Prostate gland (tissue), 2 donors: ENCODE measurements around the gene PRR5. TPM values are rescaled to one million over a fixed set of nuclear protein-coding genes. Genes with fewer than 3 reads are reported as not detected.
"Not testable (repeated sequence)": the region's sequence is repeated elsewhere in the genome, so short reads cannot be mapped to it uniquely, and the experiment has no call there.

Experiments used
- DNase-seq: peaks from one replicate; pipeline ENCODE4 v3.0.0-alpha.2; 2019; ENCODE audit warnings: low spot score
- H3K27ac ChIP-seq, 2 donors: fragments of 200-600 bp; sonication (generic); 2 replicates each; pipeline ENCODE4 v1.5.1; 2017 to 2019
- H3K27me3 ChIP-seq: fragments of 200-600 bp; sonication (generic); replicated peaks from 2 replicates; pipeline ENCODE4 v1.5.1; 2019; ENCODE audit not compliant: insufficient read depth
- H3K36me3 ChIP-seq, 2 donors: fragments of 200-600 bp; sonication (generic); 1 replicate in 1 of 2; 2 replicates in 1 of 2; pipeline versions ENCODE4 v1.5.1 to v1.8.1; 2017 to 2019
- H3K4me1 ChIP-seq: fragments of 200-600 bp; sonication (generic); replicated peaks from 2 replicates; pipeline ENCODE4 v1.5.1; 2019
- H3K4me3 ChIP-seq, 2 donors: fragments of 200-600 bp; sonication (generic); 2 replicates each; pipeline ENCODE4 v1.5.1; 2017 to 2019
- H3K9me3 ChIP-seq: fragments of 200-600 bp; sonication (generic); 2 replicates; pipeline ENCODE4 v1.5.1; 2017
- POLR2A ChIP-seq: fragments of 450-650 bp; IDR thresholded peaks from one replicate; pipeline ENCODE4 v1.6.1; 2016; ENCODE audit warnings: antibody characterized with exemption, mild to moderate bottlenecking
- POLR2AphosphoS5 ChIP-seq: sonication (generic); formaldehyde crosslinking; IDR thresholded peaks from one replicate; pipeline ENCODE4 v1.6.1; 2017; ENCODE audit warnings: antibody characterized with exemption
- WGBS: methylation state at CpG from one replicate; pipeline ENCODE4 v1.1.5; 2018; 5-methylcytosine and 5-hydroxymethylcytosine counted together
- intact Hi-C: fragments of 100-400 bp; cut with DNase I; formaldehyde crosslinking; loops from one replicate; pipeline ENCODE4 v1.14.2; 2022
- total RNA-seq, 2 donors: library from RNA; depleted of rRNA; stranded (reverse); fragments of >200 nt; gene quantifications; one replicate each; pipeline ENCODE4 v1.1.0, GENCODE V29; 2016
- TF ChIP-seq, protein P1 (sequence below), 4 experiments: fragments of 200-600 bp in 2 of 4; fragments of 450-650 bp in 2 of 4; sonication (generic) in 2 of 4; IDR thresholded peaks; 1 replicate in 3 of 4; 2 replicates in 1 of 4; pipeline ENCODE4 v1.5.1; 2016 to 2019; ENCODE audit warnings: antibody characterized with exemption in 4 of 4, mild to moderate bottlenecking in 2 of 4, moderate library complexity in 2 of 4

Gene PRR5
- total RNA-seq, 2 donors from 2014 or later = 47.8 to 56.5 TPM

DNA sequence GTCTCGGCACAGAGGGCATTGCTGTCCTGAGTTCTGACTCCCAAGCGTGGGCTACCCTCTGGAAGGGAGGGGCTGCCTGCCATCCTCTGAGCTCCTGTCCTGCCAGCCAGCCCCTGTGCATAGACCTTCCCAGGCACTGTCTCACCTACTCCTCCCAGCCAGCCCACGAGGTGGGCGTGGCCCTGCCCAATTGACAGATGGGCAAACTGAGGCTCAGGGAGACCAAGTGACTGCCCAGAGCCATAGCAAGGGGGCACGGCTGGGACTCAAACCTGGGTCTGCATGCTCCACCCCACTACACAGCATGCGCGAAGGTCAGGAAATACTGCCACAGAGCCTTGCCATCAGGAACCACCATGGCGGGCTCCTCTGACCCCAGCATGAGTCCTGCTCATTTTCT, 29.4 kb upstream of the PRR5 start:
- no peak for DNase-seq
- intact Hi-C loops = no loop called here
- Histone ChIP-seq H3K4me3 (no peak overlapping the region), H3K27ac (no peak overlapping the region), H3K9me3 (no peaks in the 10 kb centered on the region), H3K4me1 (no peaks in the 10 kb centered on the region), H3K36me3 (no peaks in the 10 kb centered on the region), H3K27me3 (no peaks in the 10 kb centered on the region)
- TF ChIP-seq, protein P1, sequence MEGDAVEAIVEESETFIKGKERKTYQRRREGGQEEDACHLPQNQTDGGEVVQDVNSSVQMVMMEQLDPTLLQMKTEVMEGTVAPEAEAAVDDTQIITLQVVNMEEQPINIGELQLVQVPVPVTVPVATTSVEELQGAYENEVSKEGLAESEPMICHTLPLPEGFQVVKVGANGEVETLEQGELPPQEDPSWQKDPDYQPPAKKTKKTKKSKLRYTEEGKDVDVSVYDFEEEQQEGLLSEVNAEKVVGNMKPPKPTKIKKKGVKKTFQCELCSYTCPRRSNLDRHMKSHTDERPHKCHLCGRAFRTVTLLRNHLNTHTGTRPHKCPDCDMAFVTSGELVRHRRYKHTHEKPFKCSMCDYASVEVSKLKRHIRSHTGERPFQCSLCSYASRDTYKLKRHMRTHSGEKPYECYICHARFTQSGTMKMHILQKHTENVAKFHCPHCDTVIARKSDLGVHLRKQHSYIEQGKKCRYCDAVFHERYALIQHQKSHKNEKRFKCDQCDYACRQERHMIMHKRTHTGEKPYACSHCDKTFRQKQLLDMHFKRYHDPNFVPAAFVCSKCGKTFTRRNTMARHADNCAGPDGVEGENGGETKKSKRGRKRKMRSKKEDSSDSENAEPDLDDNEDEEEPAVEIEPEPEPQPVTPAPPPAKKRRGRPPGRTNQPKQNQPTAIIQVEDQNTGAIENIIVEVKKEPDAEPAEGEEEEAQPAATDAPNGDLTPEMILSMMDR (IDR thresholded peaks at IDR 0.05) = no peak
- TF ChIP-seq POLR2A (no peak), POLR2AphosphoS5 (no peak)
- 84% methylated on average over 8 of the region's 8 CpGs for WGBS

DNA sequence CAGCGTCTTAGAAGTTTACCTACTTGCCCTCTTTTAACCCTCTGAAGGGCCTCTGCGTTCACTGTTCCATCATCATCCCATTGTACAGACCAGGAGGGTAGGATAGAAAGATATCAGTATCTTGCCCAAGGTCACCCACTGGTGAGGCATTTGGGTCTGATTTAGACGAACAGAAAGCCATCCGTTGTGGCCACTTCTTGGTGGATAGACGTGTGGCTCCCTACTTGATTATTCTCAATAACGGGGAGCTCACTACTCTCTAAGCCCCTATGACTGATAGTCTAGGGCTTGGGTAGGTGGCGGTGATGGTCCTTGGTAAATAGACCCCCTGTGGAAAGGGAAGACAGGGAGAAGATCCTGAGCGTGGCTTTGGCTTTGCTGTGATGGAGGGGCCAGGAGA, 28.6 kb upstream of the PRR5 start:
- 93% methylated on average over 8 of the region's 8 CpGs for WGBS
- H3K36me3 ChIP-seq = no peaks in the 10 kb centered on the region
- intact Hi-C loops = no loop called here
- H3K27ac ChIP-seq = no peak overlapping the region
- no peak overlapping the region for H3K4me3 ChIP-seq
- no peak for DNase-seq
- no peaks in the 10 kb centered on the region for H3K4me1 ChIP-seq
- H3K27me3 ChIP-seq = no peaks in the 10 kb centered on the region
- no peaks in the 10 kb centered on the region for H3K9me3 ChIP-seq
- TF ChIP-seq, protein P1 (IDR thresholded peaks at IDR 0.05) = no peak
- no peak for TF ChIP-seq POLR2AphosphoS5
- TF ChIP-seq POLR2A = no peak

DNA sequence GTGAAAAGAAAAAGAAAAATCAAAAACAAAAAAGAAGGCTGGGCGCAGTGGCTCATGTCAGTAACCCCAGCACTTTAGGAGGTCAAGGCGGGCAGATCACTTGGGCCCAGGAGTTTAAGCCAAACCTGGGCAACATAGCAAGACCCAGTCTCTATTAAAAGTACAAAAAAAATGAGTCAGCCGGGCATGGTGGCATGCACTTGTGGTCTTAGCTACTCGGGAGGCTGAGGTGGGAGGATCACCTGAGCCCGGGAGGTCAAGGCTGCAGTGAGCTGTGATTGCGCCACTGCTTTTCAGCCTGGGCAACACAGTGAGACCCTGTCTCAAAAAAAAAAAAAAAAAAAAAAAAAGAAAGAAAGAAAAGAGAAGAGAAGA, 26.0 kb upstream of the PRR5 start:
- WGBS = 90% methylated on average over 6 of the region's 6 CpGs
- H3K9me3 ChIP-seq, H3K4me1 ChIP-seq, H3K36me3 ChIP-seq, H3K27me3 ChIP-seq, H3K4me3 ChIP-seq, H3K27ac ChIP-seq, DNase-seq, intact Hi-C loops: not testable (repeated sequence)

DNA sequence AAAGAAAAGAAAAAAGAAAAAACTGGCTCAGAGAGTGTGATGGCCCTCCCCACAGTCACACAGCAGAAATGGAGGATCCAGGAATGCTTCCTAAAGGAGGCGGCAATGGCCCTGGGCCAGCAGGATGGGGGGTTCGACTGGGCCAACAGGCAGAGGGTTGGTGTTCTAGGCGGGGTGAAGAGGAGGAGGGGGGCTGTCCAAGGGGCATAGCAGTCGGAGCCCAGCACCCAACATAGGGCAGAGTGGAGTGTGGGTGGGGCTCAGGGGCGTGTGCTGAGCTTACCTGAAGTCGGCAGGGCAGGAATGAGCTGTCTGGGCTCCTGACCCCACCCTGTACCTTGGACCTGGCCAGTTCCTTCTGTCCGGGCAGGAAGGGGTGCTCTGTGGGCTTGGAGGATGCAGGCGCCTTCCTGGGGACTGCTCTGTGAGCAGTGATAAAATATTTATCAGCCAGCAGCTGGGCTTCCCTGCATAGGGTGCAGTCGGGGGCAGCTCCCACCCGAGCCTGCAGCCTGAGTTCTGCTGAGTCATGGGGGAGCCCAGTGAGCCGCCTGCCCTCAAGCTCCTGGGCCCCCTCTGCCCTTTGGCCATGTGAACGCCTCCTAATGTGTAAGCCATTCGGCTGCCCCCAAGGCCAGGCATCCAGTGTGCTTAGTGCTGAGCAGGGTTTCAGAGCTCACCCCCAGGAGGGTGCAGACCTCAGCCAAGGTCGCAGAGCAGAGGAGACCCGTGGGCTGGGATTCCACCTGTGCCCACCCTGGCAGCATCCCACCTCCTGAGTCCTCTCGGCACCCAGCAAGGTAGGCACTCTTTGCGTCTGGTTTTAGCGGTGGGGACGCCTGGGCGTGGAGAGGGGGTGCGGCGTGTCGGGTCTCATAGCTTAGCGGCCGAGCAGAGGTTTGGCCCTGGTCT, 25.3 kb upstream of the PRR5 start:
- Histone ChIP-seq H3K27me3 (no peaks in the 10 kb centered on the region), H3K9me3 (no peaks in the 10 kb centered on the region), H3K4me1 (no peaks in the 10 kb centered on the region), H3K36me3 (no peaks in the 10 kb centered on the region), H3K27ac (no peak overlapping the region), H3K4me3 (no peak overlapping the region)
- intact Hi-C loops = no loop called here
- DNase-seq = no peak
- WGBS = 46% methylated on average over 20 of the region's 25 CpGs
- TF ChIP-seq POLR2A (no peak), POLR2AphosphoS5 (no peak)
- TF ChIP-seq, protein P1 (IDR thresholded peaks at IDR 0.05) = no peak

DNA sequence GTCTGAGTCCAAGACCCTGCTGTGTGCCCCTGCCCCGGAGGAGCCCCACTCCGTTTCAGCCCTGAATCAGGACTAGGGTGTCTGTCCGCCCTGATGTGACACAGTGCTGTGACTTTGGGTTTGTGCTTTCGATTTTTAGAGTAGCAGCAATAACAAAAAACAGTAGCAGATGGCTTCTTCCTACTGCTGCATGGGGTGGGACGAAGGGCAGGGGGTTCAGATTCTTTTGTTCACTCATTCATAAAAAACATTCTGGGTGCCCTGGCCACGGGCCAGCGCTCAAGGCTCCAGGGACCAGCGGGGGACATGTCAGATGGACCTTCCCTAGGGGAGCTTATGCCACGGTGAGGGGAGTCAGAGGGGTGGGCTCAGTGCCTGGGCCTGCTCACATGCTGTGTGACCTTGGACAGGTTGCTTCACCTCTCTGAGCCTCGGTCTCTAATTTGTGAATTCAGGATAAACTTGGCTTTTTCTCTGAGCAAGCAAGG, 24.6 kb upstream of the PRR5 start:
- intact Hi-C loops = no loop called here

More for the DNA sequence above, 24.6 kb upstream of the PRR5 start:
- Histone ChIP-seq H3K4me1 (no peaks in the 10 kb centered on the region), H3K27me3 (no peaks in the 10 kb centered on the region), H3K9me3 (no peaks in the 10 kb centered on the region), H3K27ac (no peak overlapping the region), H3K36me3 (no peaks in the 10 kb centered on the region), H3K4me3 (no peak overlapping the region)
- TF ChIP-seq, protein P1 (IDR thresholded peaks at IDR 0.05) = no peak
- TF ChIP-seq POLR2A = no peak
- no peak for TF ChIP-seq POLR2AphosphoS5
- no peak for DNase-seq
- WGBS = 82% methylated on average over 9 of the region's 10 CpGs
